ENCODE results near the gene MAPK8IP3.
"Not testable (repeated sequence)": the region's sequence is repeated elsewhere in the genome, so short reads cannot be mapped to it uniquely, and the experiment has no call there.

The MAPK8IP3 gene

DNA sequence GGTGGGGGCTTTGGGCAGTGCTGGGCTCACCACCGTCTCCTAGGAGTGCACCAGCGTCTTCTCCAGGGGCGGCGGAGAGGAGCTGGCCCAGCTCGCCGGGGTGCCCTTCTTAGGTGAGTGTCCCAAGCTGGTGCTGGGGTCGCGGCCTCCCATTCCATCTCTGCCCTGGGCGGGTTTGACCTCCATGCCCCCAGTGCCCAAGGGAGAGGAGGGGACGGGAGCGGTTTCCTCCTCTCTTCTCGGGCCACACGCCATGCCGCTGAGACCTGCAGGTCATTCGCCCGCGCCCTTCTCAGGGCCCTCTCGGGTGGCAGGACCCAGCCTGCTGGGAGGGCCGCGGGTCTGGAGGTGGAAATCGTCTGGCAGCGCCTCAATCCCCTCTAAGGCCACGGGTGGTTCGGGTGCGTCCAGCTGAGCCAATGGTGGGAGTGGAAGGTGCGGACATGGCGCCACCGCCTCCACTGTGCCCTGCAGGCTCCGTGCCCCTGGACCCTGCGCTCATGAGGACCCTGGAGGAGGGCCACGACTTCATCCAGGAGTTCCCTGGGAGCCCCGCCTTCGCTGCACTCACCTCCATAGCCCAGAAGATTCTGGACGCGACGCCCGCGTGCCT lies 82.2 kb downstream of the MAPK8IP3 start:
- DNase-seq = no peak

DNA sequence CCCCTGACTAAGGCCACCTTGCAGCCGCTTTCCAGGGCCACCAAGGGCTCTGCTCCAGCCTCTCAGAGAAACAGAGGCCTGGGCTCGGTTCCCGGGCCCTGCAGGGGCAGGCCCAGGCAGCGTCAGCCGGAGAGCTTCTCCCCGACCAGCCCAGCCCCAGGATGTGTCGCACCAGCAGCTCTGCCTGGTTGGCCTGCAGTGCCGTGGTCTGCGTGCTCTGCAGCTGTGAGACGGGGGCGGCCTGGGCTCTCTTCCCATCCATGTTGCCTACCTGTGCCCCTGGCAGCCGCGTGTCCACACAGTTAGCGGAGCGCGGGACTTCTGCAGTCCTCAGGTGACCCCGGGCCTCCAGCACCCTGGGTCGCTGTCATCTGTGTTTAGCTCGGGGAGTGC lies 82.7 kb downstream of the MAPK8IP3 start:
- DNase-seq = no peak

DNA sequence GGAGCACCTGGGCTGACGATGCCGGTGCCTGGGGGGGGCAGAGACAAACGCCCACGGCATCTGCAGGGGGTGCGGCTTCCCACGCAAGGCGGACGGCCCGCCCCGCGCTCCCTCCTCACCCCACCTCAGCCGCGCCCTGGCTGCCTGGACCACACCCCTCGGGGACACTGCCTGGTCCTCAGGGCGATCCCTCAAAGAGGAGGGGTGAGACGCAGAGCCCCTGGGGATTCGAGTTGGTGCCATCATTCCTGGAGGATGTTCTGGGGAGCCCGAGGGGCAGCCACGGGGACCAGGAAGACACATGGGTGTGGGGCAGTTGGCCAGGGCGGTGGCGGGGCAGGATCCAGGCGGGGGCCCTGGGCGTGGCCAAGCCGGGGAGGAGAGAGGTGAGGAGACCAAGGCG lies 83.6 kb downstream of the MAPK8IP3 start:
- DNase-seq = no peak

DNA sequence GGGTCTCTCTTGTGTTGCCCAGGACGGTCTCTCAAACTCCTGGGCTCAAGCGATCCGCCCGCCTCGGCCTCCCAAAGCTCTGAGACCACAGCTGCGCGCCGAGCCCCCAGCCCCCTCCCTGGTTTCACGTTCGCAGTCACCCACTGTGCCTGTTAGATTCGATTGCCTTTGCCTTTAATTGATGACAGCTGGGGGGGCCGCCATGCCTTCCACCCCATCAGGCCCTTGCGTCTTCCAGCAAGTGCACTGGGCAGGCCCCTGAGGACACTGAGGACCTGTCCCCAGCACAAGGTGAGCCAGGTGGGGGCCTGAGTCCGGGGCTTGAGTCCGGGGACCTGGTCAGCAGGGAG lies 84.2 kb downstream of the MAPK8IP3 start:
- DNase-seq = no peak

DNA sequence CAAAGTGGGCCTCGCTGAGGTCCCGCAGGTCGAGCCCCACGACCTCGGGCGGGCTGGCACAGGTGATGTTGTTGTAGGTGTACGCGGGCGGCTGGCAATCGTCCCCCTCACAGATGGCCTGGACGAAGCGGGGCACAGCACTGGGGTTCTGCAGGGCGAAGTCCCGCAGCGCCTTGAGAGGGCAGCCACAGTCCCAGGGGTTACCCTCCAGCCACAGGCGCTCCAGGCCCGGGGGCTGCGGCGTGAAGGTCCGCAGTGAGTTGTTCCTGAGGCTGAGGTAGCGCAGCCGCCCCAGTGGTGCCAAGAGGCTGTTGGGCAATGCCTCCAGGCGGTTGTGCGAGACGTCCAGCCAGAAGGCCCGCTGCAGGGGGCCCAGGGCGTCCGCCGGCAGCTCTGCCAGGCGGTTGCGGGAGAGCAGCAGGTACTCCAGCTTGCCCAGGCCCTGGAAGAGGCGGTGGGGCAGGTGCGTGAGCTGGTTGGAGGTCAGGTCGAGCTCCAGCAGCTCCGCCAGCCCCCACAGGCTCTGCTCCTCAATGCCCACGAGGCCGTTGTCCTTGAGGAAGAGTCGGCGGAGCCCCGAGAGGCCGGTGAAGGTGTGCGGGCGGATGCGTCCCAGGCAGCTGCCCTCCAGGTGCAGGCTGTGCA lies 84.7 kb downstream of the MAPK8IP3 start:
- DNase-seq = no peak

DNA sequence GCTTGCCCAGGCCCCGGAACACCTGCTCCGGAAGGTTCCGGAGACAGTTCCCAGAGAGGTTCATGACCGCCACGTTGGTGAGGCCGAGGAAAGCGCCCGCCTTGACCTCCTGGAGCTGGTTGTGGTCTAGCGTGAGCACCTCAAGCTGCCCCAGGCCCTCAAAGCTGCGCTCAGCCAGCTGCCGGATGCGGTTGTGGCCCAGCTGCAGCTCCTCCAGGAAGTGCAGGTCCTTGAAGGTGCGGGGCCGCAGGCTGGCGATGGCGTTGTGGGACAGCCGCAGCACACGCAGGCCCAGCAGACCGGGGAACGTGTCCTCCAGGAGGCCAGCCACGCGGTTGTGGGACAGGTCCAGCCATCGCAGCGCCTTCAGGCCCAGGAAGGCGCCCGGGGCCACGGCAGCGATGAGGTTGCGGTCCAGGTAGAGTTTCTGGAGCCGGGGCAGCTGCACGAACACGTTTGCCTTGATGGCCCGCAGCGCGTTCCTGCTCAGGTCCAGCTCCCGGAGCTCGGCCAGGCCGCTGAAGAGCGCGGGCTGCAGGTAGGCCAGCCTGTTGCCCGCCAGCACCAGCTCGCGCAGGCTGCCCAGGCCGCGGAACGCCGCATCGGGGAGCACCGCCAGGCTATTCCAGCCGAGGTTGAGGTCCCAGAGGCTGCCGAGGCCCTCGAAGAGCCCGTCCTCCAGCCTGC lies 85.4 kb downstream of the MAPK8IP3 start:
- no peak for DNase-seq

DNA sequence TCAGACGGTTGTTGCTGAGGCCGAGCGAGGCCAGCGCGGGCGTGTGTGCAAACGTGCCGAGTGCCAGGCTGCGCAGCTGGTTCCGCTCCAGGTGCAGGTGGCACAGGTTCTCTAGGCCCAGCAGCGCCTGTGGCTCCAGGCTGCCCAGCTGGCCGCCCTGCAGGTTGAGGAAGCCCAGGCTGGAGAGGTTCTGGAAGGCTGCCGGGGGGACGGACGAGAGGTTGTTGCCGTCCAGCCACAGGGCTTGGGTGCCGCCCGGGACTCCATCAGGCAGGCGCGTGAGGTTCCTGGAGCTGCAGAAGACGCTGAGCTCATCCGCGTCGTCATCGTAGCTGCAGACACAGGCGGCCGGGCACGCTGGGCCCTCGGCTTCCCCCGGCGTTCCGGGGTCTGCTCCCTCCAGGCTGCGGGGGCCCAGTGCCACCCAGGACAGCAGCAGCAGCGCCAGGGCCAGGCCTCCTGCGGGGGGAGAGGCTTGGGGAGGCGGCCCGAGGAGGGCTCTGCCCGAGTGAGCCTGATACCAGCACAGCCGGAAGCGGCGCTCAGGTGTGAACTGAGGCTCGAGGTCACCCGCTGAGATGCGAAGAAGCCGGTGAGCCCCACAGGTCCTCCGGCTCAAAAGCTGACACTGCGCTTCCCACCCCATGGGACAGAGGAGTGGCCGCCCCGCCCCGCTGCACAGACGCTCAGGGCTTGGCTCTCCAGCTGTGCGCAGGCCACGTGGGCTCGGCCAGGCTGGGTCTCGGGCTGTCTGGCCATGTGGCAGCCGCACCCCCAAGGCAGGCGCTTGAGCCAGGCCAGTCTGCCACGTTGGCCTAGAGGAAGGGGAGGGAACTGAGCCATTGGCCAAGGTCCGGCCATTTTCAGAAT lies 86.2 kb downstream of the MAPK8IP3 start:
- no peak for DNase-seq

DNA sequence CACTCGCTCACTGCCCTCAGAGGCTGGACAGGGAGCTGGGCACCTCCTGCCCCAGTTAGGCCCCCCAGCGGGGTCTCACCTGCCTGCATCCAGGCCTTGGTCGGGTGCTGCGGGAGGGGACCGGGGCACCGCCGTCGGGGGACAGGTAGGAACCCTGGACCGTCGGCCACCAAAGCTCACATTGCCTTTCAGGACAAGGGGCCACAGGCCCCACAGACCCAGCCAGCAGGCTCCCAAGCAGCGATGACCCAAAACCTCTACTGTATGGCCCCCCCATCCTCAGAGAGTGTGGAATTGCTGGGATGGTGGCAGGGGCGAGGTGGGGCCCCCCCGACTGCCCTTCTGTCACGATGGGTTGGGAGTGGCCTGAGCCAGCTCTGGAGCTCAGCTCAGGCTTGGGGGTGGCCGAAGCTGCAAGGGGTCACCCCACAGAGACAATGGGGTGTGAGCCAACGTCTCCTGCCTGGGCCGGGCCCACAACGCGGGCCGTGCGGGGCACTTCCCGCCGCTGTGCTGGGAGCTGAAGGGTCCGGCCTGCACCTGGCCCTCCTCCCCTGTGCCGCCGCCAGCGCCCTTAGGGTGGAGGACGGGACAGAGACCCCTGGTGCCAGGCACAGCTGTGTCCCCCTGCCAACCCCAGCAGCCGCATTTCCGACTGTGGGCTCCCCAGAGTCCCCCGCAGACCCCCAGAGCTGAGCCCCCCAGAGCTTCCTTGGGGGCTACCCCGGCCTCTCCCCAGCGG lies 87.0 kb downstream of the MAPK8IP3 start:
- DNase-seq = no peak

DNA sequence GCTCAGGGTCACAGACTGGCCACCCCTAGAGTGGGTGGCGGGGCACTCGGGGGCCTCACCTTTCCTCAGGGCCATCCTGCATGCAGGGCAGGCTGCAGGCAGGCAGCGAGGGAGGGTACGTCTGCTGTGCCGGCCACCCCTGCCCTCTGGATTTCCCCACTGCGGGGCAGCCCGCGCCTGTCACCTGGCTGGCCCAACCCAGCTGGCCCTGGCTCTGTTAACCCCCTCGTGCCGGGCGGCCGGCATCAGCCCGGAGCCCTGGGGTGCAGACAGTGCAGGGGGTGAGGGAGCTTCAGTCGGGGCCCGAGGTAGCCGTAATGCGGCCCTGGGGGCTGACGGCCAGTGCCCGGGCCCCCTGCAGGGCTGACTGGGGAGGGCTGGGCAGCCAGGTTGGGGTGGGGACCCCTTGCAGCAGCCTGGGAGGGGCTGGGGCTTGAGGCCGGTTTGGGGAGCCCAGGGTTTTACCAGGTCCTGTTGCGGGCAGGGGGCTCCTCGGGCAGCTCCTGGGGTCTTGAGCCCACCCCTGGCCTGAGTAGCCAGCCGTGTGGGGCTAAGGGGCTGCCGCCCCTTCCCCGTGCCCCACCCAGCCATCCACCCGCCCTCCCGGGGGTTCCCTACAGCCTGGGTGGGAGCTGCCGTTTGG lies 87.7 kb downstream of the MAPK8IP3 start, which contains the start of gene IGFALS:
Gene IGFALS, minus strand, starts transcription at position 128 of the 643 bp plus-strand sequence. Its CDS starts 53 bp downstream, at position 75.
- no peak for DNase-seq

DNA sequence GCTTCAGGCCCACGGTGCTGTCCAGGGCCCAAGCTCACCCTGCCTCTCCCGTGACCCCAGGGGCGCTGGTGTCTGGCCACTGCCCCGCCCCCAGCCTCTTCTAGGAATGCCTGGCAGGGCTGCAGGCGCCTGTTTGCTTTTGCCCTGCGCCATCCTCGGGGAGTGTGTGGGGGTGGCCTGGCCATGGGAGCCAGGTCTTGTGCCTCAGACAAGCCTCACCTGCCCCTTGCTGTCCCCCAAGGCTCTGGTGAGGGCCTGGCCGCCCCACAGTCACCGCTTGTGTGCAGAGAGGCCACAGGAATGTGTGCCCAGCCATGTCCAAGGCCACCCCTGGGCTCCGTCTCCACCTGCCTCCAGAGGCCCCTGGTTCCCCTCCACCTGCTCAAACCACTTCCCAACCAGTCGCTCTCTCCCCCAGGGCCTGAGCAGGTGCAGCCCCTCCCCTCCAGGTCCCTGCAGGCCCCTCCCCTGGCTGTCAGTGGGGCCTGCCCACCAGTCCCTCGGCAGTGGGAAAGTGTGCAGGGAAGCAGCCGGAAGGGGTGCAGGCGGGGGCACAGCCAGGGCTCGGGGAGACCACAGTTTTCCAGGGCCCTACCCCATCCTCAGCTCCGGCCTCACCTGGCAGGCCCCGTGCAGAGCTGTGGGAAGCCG lies 88.4 kb downstream of the MAPK8IP3 start:
- DNase-seq = no peak

DNA sequence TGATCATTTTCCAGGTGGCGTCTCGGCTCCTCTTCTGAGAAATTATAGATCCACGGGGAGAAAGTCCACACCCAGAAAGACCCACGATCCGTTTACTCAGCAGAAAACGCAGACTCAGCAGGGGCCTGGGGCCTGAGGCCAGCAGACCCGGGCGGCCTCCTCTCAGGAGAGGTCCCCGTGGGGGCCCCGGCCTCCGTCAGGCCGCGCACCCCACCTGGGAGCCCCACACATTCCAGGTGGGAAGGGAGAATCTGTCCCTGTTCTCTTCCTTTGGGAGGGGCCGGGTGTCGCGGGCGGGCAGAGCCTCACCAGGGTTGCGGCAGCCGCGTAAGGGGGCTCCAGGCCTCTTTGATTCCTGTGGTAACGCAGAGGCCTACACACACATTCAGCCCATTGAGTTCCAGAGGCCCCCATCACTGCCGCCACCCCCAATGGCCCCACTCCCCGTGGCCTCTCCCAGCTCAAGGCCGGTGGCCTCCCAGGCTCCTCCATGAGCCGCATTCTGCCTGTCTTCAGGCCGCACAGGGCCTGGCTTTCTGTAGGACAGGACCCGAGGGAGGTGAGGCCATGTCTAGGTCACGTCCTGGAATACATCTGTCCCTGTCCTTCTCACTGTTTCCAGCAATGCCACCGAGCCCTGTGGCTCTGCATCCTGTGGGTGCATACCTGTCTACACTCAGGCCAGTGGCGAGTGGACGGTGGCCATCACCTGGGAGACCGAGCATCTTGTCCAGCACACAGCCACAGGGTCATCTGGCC lies 89.1 kb downstream of the MAPK8IP3 start:
- DNase-seq = no peak

DNA sequence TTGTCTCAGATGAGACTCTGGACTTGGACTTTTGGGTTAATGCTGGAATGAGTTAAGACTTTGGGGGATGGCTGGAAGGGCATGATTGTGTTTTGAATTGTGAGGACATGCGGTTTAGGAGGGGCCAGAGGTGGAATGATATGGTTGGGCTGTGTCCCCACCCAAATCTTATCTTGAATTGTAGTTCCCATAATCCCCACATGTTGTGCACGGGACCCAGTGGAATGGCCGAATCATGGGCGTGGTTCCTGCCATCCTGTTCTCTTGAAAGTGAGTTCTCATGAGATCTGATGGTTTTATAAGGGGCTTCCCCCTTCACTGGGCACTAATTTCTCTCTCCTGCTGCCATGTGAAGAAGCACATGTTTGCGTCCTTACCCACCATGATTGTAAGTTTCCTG lies 93.3 kb downstream of the MAPK8IP3 start:
- not testable (repeated sequence) for DNase-seq

DNA sequence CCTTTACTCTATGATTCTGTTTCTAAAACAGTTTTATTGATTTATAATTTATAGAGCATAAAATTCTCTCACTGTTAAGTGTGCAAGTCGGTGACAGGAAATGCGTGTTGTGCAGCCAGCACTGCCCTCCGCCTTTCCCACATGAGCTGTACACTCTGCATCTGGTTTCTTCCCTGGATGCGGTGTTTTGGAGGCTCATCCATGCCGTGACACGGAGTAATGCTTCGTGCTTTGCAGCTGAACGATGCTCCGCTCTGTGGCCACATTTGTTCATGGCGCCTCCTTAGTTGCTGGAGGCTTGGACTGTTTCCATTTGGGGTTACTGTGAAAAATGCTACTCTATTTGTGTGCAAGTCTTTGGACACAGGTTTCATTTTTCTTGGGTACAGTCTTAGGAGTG lies 94.7 kb downstream of the MAPK8IP3 start:
- DNase-seq = no peak

DNA sequence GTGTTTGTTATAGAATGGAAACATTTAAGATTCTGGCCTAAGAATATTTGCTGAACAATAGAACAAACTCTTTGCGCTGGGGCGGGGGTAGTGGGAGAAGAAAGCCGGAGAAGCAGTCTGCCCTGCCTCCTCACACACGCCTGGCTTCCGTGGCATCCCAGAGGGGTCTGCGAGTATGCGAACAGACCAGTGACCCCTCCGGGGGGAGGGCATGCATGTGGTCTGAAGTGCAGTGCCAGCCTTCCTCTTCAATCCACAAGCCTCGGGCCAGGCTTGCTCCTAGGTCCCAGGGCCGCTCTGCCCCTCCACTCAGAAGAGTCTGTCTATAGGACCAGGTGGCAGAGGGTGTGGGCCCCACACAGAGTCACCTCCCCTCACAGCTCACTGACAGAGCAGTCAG lies 101.6 kb downstream of the MAPK8IP3 start:
- no peak for DNase-seq

DNA sequence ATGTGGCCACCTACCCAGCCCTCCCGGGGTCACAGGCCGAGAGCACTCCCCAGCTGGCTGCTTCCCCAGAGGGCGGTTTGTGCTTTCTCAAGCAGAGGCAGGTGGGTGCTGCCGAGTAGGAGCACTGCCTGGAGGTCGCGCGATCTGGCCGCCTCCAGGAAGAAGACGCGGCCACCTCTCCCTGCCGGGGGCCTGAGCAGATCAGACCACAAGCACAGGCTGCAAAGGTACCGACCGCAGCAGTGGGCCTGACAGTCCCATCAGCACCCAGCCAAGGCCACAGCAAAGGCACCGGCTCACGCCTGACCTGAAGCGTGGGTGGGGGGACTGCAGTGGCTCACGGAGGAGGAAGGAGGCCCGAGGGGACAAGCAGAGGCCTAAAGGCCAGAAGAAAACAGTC lies 102.7 kb downstream of the MAPK8IP3 start:
- no peak for DNase-seq

DNA sequence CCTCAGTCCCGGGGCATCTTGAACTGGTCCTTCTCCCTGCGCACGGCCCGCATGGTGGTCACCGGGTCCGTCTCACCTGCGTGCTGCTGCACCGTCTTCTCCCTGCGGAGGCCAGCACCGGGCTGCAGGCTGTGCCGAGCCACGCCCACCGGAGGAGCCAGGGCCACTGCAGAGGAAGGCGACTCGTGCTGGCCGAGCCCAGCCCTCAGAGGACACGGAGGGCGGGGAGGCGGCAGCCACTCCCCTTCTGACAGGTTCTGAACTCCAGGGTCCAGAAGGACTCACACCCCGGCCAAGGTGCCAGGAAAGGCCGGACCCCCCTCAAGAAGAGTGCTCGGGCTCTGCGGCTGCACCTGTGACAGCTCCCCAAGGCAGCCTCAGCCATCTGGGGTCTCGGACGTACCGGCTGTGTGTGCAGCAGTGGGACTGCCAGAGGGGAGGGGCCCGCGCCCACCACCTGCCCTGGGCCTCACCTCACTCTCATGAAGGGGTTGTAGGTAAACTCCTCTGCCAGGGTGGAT lies 103.3 kb downstream of the MAPK8IP3 start:
- DNase-seq = no peak

DNA sequence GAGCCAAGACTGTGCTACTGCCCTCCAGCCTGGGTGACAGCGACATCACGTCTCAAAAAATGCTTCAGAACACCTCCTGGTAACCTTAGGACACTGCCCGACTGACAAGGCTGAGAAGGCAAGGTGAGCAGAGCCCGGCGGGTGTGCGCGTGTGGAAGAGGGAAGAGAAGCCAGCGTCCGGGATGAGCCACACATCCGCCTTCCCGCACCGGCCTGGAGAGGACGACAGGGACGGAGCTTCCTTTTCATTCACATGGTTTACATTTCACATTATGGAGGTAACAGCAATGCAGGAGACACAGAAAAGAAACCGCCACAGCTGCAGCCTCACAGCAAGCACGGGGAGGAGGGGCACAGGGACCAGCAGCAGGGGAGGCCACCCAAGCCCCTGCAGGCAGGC lies 104.1 kb downstream of the MAPK8IP3 start:
- no peak for DNase-seq

DNA sequence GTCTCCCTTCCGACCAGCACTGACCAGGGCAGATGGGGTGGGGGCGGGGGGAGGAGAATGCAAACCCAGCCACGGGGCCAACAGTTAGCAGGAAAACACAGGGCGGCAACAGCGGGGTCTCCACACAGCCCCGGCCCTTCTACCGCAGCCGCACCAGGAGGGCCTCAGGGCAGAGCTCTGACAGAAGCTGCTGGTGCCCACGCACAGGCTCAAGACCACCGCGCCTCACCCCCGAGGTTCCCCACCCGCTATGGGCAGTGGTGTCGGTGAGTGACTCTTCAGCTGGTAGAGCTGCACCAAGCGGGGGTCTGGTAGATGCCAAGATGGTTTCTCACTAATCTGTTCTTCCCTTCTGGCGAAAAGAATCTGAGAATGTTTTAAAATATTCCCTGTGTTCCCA lies 104.5 kb downstream of the MAPK8IP3 start:
- no peak for DNase-seq

DNA sequence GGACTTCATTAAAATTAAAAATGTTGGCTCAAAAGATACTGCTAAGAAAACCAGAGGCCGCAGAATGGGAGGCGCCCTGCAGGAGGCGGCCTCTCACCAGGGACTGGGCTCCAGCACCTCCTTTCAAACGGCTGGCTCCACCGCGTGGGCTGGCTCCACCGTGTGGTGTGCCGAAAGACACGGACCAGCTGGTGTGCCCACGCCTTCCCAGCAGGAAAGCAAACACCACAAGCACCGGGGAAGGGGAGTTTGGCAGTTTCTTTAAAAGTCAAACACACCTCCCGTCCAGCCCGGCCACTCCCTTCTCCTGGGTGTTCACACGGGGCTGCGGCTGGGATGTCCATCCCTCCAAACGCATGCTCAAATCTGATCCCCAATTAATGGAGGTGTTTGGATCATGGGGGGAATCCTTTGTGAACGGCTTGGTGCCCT lies 106.8 kb downstream of the MAPK8IP3 start:
- DNase-seq = no peak

DNA sequence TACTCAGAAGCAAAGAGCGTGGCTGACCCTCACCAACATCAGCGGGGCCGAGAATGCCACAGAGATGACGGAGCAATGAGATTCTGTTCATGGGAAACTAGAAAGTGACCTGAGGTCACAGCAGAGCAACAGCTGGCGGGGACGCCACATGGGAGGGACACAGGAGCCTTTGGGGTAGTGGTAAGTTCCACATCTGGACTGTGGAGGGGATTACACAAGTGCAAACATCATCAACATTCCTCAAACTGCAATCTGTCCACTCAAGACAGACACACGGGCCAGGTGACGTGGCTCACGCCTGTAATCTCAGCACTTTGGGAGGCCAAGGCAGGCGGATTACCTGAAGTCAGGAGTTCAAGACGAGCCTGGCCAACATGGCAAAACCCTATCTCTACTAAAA lies 109.5 kb downstream of the MAPK8IP3 start:
- DNase-seq = no peak
